ENCODE data around the gene NCKAP1. TPM values are rescaled to one million over a fixed set of nuclear protein-coding genes. Genes with fewer than 3 reads are reported as not detected.

Gene NCKAP1
- total and polyA plus RNA-seq, 2 of the 4 experiments (the other 2 are of a cell fraction) = 91.1 to 160 TPM

GRCh38 chr2:183034806-183035205, 3.5 kb downstream of the NCKAP1 start:
- in situ Hi-C loops (cut with MboI; ENCODE audit: low sequenced_read_pairs) (no loop called here), dilution Hi-C loops (cut with HindIII; ENCODE audit: low sequenced_read_pairs, unreplicated experiment) (no loop called here), intact Hi-C loops (cut with micrococcal nuclease) (loop anchor here (5.0 to 10.0 kb wide), 2 partner anchors 87 to 440 kb away; partner anchors contain the start of gene NUP35)
- Histone ChIP-seq H3K9me3 (ENCODE audit: control insufficient read depth, insufficient read depth, low read length) (no peaks in the 10 kb centered on the region), H3K14ac (replicated peaks; ENCODE audit: low read depth, low read length) (no peak overlapping the region), H3K27ac (ENCODE audit: insufficient read depth, low read length) (no peak overlapping the region), H3K18ac (ENCODE audit: low read depth, low read length) (no peak overlapping the region), H2AK5ac (ENCODE audit: low read depth, low read length) (no peak overlapping the region), H4K5ac (ENCODE audit: low read depth, low read length) (no peak overlapping the region), H3K23ac (ENCODE audit: low read depth, low read length) (no peak overlapping the region), H4K8ac (ENCODE audit: low read depth in 2 of 2, low read length in 2 of 2) (no peak overlapping the region), H2BK5ac (ENCODE audit: low read depth, low read length, poor library complexity, severe bottlenecking) (peak overlapping the region; percentile 73), H3K4me2 (ENCODE audit: low read depth, low read length) (peak overlapping the region; percentile 48), H3K56ac (ENCODE audit: extremely low read depth, insufficient read depth, low read length) (no peak overlapping the region), H3K27me3 (ENCODE audit: control insufficient read depth, insufficient read depth, low read length) (no peaks in the 10 kb centered on the region), H2BK15ac (ENCODE audit: low read depth, low read length) (no peak overlapping the region), H4K91ac (ENCODE audit: insufficient read depth, low read depth, low read length) (no peak overlapping the region), H2AFZ (replicated peaks; ENCODE audit: low read length, poor library complexity) (no peak overlapping the region), H3K4me1 (ENCODE audit: control insufficient read depth, insufficient read depth, low read length) (peaks cover 5% of the 10 kb centered on the region), H3K4ac (ENCODE audit: low read depth, low read length) (no peak overlapping the region), H3K4me3 (ENCODE audit: insufficient read depth, low read depth, low read length) (no peak overlapping the region), H3K79me1 (ENCODE audit: low read depth in 1 of 2, low read length in 2 of 2) (peaks cover 0 to 16% of the 10 kb centered on the region in 2 experiments; a peak in 2 of 4 replicates), H3K36me3 (ENCODE audit: control insufficient read depth, insufficient read depth, low read length) (no peaks in the 10 kb centered on the region), H2BK120ac (ENCODE audit: low read depth, low read length) (no peak overlapping the region), H4K20me1 (ENCODE audit: insufficient read depth, low read length) (peaks cover 59% of the 10 kb centered on the region), H3K9ac (ENCODE audit: low read depth, low read length) (no peak overlapping the region), H2BK20ac (ENCODE audit: low read depth, low read length) (no peak overlapping the region), H3K9me1 (ENCODE audit: insufficient read depth, low read length) (0 out of 2 replicates have a peak, but pooled peaks cover 4% of the 10 kb centered on the region), H2AK9ac (replicated peaks; ENCODE audit: low read depth, low read length, poor library complexity) (no peak overlapping the region)
- no TSS peak for BruUV-seq (replicated peaks)
- peak; percentile 63 for DNase-seq
- no CpG with 5 or more reads among the region's 1 CpG for WGBS, 2 experiments (ENCODE audit: extremely low coverage in 2 of 2, insufficient read length in 1 of 2)
- CTCF ChIA-PET = interaction anchor here (0.6 kb wide), 1 partner anchor 25 kb away, joined by 3 read pairs; no protein-coding TSS in a partner anchor
- TF ChIP-seq NFE2L2 (IDR thresholded peaks at IDR 0.05; ENCODE audit: low read depth, low read length) = no peak
- TF ChIP-seq CTCF (conservative IDR thresholded peaks at IDR 0.05; ENCODE audit: low read depth, low read length) = no peak
- TF ChIP-seq ELK1 (IDR thresholded peaks at IDR 0.05; ENCODE audit: borderline replicate concordance, low read depth, low read length) = no peak
- TF ChIP-seq MAZ (IDR thresholded peaks at IDR 0.05; ENCODE audit: borderline replicate concordance, low read depth, low read length) = no peak
- no peak for TF ChIP-seq CEBPB (IDR thresholded peaks at IDR 0.05; ENCODE audit: low read depth, low read length)
- no peak for TF ChIP-seq MXI1 (IDR thresholded peaks at IDR 0.05; ENCODE audit: borderline replicate concordance, low read depth, low read length)
- no peak for TF ChIP-seq POLR2A (IDR thresholded peaks at IDR 0.05; ENCODE audit: low read depth, low read length)
- TF ChIP-seq RCOR1 (IDR thresholded peaks at IDR 0.05; ENCODE audit: insufficient replicate concordance, low read length) = no peak
- no peak for TF ChIP-seq CHD1 (IDR thresholded peaks at IDR 0.05; ENCODE audit: low read depth, low read length)
- TF ChIP-seq RAD21 (IDR thresholded peaks at IDR 0.05; ENCODE audit: low read length) = no peak
- no peak for TF ChIP-seq SMC3 (IDR thresholded peaks at IDR 0.05; ENCODE audit: low read depth, low read length)
- TF ChIP-seq FOS (IDR thresholded peaks at IDR 0.05; ENCODE audit: low read depth, low read length) = no peak
- TF ChIP-seq USF2 (IDR thresholded peaks at IDR 0.05; ENCODE audit: low read depth, low read length) = no peak
- ATAC-seq (ENCODE audit: low read depth) = no peak
- POLR2A ChIA-PET (ENCODE audit: unreplicated experiment) = no interaction called here
